Left lung (tissue), 10 donors: Measurements from ENCODE around the gene NECAB2. TPM values are rescaled to one million over a fixed set of nuclear protein-coding genes. Genes with fewer than 3 reads are reported as not detected.
"Not testable (repeated sequence)": the region's sequence is repeated elsewhere in the genome, so short reads cannot be mapped to it uniquely, and the experiment has no call there.

Source experiments
- ATAC-seq: fragments of 200-7000 bp; cut with Tn5 transposase; one replicate; pipeline ENCODE4 v1.9.1; 2020; ENCODE audit warnings: moderate library complexity
- DNase-seq, 4 donors: peaks; one replicate each; pipeline ENCODE4 v3.0.0-alpha.2; 2013 to 2020
- H3K27ac ChIP-seq, 2 donors: fragments of 200-600 bp; sonication (generic) in 1 of 2; one replicate each; pipeline versions ENCODE4 v1.5.0 to v1.8.0; 2020 to 2021
- H3K27me3 ChIP-seq, 2 donors: fragments of 200-600 bp; sonication (generic) in 1 of 2; one replicate each; pipeline versions ENCODE4 v1.5.0 to v1.8.0; 2020 to 2021
- H3K36me3 ChIP-seq, 2 donors: fragments of 200-600 bp; sonication (generic) in 1 of 2; one replicate each; pipeline versions ENCODE4 v1.5.0 to v1.8.0; 2020 to 2021
- H3K4me1 ChIP-seq, 2 donors: fragments of 200-600 bp; one replicate each; pipeline ENCODE4 v1.8.0; 2021
- H3K4me3 ChIP-seq, 2 donors: fragments of 200-600 bp; sonication (generic) in 1 of 2; one replicate each; pipeline versions ENCODE4 v1.5.0 to v1.8.0; 2020 to 2021; ENCODE audit warnings: mild to moderate bottlenecking in 1 of 2
- H3K9me3 ChIP-seq, 2 donors: fragments of 200-600 bp; sonication (generic) in 1 of 2; one replicate each; pipeline versions ENCODE4 v1.5.0 to v1.8.0; 2020 to 2021
- CTCF ChIP-seq, 2 donors: fragments of 200-600 bp; sonication (generic) in 1 of 2; IDR thresholded peaks; one replicate each; pipeline versions ENCODE4 v1.5.0 to v1.8.0; 2021; ENCODE audit warnings: antibody characterized with exemption in 2 of 2
- intact Hi-C, 2 donors: fragments of 100-400 bp; cut with DNase I; formaldehyde crosslinking; loops; one replicate each; pipeline versions ENCODE4 v1.11.2 to v1.14.2; 2022
- polyA plus RNA-seq, 6 donors: library from polyadenylated mRNA; unstranded; fragments of 120-200 nt; gene quantifications; one replicate each; pipeline ENCODE4 v1.2.1, GENCODE V29; 2013; ENCODE audit not compliant: insufficient read length in 6 of 6
- total RNA-seq, 2 donors: library from RNA; stranded (reverse); fragmentation: NEBNext Ultra II Directional; extraction: Animal tissue kit (Norgen Biotek cat#: 25700); gene quantifications; one replicate each; pipeline ENCODE4 v1.2.1, GENCODE V29; 2021
- donor health status: DM: no; HTN: yes; CAD: no.
- donor health status: DM: no; HTN: no; CAD: no.

The NECAB2 gene
- total and polyA plus RNA-seq, 8 donors = 0.17 to 0.79 (median 0.42) TPM

- intact Hi-C loops = no loop called here
- DNase-seq (no peak), ATAC-seq (no peak)
- TF ChIP-seq CTCF (IDR thresholded peaks at IDR 0.05) = no peak
- Histone ChIP-seq H3K27ac (no peak overlapping the region), H3K4me1 (peaks cover 0 to 4% of the 10 kb centered on the region in 2 donors), H3K4me3 (no peak overlapping the region), H3K9me3 (no peaks in the 10 kb centered on the region), H3K36me3 (no peaks in the 10 kb centered on the region), H3K27me3 (no peaks in the 10 kb centered on the region)
Observed at GRCh38 chr16:83940119-83940518, 27.9 kb upstream of the NECAB2 start.

GRCh38 chr16:83940630-83941378 is 27.2 kb upstream of the NECAB2 start:
- DNase-seq (peak in 1 of 4 donors; percentile 58), ATAC-seq (no peak)
- intact Hi-C loops = no loop called here
- Histone ChIP-seq H3K36me3 (no peaks in the 10 kb centered on the region), H3K27me3 (no peaks in the 10 kb centered on the region), H3K4me3 (no peak overlapping the region), H3K27ac (no peak overlapping the region), H3K9me3 (no peaks in the 10 kb centered on the region), H3K4me1 (peaks cover 0 to 4% of the 10 kb centered on the region in 2 donors)
- TF ChIP-seq CTCF (IDR thresholded peaks at IDR 0.05) = no peak

GRCh38 chr16:83941546-83941945 is 26.5 kb upstream of the NECAB2 start:
- H3K4me3 ChIP-seq, H3K27me3 ChIP-seq, H3K4me1 ChIP-seq, ATAC-seq, H3K27ac ChIP-seq, H3K9me3 ChIP-seq, intact Hi-C loops, H3K36me3 ChIP-seq, DNase-seq: not testable (repeated sequence)

- DNase-seq (no peak), ATAC-seq (no peak)
- Histone ChIP-seq H3K4me1 (peaks cover 0 to 4% of the 10 kb centered on the region in 2 donors), H3K36me3 (no peaks in the 10 kb centered on the region), H3K27me3 (no peaks in the 10 kb centered on the region), H3K4me3 (no peak overlapping the region), H3K9me3 (no peaks in the 10 kb centered on the region), H3K27ac (no peak overlapping the region)
- intact Hi-C loops = no loop called here
- TF ChIP-seq CTCF (IDR thresholded peaks at IDR 0.05) = no peak
Observed at GRCh38 chr16:83942074-83942473, 26.0 kb upstream of the NECAB2 start.

- no peaks in the 10 kb centered on the region for H3K27me3 ChIP-seq
- no peaks in the 10 kb centered on the region for H3K9me3 ChIP-seq
- peaks cover 0 to 4% of the 10 kb centered on the region in 2 donors for H3K4me1 ChIP-seq
- H3K27ac ChIP-seq = no peak overlapping the region
- H3K4me3 ChIP-seq = no peak overlapping the region
- no peak for TF ChIP-seq CTCF (IDR thresholded peaks at IDR 0.05)
- DNase-seq = no peak
- intact Hi-C loops = no loop called here
- H3K36me3 ChIP-seq = no peaks in the 10 kb centered on the region
- peak; percentile 48 for ATAC-seq
Observed at GRCh38 chr16:83942815-83943515, 25.1 kb upstream of the NECAB2 start.
